ENCODE results near the gene TMEM106C.

Gene TMEM106C

DNA sequence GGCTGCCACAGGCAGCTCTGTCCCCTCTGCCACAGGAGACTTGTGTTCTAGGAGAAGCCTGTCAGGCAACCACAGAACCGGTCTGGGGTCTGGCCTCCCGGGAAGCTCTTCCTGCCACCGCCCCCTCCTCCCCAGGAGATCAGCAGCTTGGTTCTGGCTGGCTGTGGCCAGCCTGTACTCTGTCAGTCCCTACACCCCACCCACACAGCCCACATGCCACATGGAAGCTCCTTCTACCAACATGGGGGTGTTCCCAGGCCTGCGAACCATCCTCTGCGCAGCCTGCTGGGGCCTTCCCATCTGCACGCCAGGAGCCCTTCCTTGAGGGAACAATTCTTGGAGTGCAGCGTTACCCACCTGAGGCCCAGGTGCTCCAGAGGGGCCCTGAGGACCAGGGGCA, 16.8 kb downstream of the TMEM106C start:
- DNase-seq = no peak

DNA sequence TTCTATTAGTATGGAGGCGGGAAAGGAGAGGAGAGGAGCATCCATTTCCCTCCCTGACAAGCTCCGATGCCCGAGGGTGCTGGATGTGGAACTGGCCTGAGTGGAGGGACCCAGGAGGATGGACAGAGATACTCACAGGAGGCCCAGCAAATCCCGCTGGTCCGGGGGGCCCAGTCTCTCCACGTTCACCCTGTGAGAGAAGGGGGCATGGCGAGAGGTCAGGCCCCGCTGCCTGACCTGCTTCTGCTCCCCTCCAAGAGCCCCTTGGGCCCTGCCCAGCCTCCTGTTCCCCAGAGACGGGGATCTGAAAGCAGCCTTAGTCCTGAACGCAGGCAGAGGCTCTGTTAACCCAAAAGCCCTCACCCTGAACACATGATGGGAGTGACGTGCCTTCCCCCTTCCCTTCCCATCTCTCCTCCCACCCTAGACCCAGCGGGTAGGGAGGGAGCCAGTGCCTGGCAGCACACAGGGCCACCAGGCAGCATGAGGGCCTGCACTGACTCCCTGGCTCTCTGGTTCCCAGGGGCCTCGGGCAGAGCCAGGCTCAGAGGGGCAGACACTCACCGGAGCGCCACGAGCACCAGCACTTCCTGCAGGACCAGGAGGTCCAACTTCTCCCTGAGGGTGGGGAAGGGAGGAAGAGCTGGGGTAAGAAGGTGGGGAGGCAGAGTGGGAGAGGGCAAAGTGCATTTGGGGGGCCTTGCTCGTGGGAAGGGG, 17.5 kb downstream of the TMEM106C start:
- DNase-seq = no peak

GRCh38 chr12:47981496-47982260, 18.3 kb downstream of the TMEM106C start:
- DNase-seq = no peak

GRCh38 chr12:47982311-47982710, 18.9 kb downstream of the TMEM106C start:
- no peak for DNase-seq

DNA sequence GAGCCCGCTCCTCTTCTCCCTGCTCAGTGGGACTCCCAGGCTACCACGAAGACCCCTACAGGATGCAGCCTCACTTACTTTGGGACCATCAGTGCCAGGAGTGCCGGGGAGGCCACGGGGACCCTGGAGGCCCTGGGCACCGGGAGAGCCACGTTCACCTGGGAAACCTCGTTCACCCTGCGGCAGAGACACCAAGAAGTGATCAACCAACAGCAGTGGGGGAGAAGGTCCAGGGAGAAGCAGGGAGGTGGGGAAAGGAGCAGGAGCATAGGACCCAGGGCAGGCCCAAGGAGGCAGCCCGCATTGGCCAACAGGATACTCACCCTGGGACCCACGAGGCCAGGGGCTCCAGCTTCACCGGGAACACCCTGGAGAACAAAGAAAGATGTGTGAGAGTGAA, 19.4 kb downstream of the TMEM106C start:
- no peak for DNase-seq

GRCh38 chr12:47983541-47984115, 20.2 kb downstream of the TMEM106C start:
- DNase-seq = no peak

DNA sequence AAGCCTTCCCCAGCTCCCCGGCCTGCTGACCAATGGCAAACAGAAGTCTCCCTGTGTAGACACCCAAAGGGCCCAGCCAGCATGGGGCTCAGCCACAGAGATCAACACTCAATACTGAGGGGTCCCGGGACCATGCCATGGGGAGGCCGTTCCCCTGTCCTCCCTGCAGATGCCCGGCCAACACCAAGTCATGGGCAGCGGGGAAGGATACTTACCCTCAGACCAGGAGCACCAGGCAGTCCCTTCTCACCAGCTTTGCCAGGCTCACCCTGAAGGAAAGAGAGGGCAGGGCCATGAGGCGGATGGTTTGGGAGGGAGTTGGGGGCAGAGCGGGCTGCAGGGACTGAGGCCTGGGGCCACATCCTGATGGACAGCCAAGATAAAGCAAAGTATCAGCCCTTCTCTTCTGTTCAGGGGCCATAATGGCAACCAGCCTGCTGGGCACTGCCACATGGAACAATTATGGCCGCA, 21.0 kb downstream of the TMEM106C start:
- no peak for DNase-seq

GRCh38 chr12:47985596-47986290, 22.3 kb downstream of the TMEM106C start:
- no peak for DNase-seq

- DNase-seq = no peak
These were observed 22.9 kb downstream of the TMEM106C start for GRCh38 chr12:47986291-47986660.

GRCh38 chr12:47986832-47987231, 23.4 kb downstream of the TMEM106C start:
- no peak for DNase-seq

DNA sequence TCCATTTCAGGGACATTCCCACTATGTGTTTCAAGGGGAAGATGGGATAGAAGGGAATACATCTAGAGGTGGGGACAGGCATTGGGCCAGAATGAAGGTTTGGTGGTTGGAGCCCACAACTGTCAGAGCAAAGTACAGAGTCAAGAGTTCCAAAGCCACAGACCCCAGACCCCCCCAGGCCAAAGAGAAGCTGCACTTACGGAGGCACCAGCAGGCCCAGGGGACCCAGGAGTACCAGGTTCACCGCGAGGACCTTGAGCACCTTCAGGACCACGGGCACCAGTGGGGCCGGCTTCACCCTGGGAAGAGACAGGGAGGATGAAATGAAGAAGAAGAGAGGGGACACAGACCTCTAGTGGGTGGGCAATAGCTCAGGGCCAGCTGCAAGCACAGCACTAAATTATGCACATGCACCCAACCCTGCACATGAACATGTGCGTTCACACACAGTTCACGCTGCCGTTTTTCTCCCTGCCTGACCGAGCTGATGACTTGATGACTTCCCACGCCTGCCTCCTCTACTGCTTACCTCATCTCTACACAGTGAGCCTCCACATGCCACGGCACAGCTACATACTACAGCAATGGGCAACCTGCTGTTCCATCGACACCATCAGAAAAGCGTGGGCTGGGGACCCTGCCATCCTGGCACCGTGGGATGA, 24.1 kb downstream of the TMEM106C start:
- DNase-seq = no peak

- DNase-seq = no peak
These were observed 25.0 kb downstream of the TMEM106C start for GRCh38 chr12:47988073-47989022.

DNA sequence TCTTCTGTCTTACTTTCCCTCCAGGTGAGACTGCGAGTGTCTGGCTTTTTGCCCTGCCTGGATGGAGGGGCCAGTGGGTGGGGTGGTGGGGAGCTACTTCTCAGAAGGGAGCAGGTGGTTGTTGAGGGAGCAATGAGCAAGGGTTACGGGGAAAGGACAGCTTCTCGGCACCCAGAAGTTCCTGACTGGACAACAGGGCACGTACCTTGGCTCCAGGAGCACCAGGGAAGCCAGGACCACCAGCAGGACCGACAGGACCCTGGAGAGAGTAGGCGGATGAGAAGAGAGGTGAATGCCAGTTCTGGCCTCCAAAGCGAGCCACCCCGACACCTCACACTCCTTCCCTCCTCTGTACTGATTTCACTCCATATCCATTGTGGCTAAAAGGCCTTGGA, 25.6 kb downstream of the TMEM106C start:
- DNase-seq = no peak

GRCh38 chr12:47989666-47990065, 26.3 kb downstream of the TMEM106C start:
- DNase-seq = no peak

DNA sequence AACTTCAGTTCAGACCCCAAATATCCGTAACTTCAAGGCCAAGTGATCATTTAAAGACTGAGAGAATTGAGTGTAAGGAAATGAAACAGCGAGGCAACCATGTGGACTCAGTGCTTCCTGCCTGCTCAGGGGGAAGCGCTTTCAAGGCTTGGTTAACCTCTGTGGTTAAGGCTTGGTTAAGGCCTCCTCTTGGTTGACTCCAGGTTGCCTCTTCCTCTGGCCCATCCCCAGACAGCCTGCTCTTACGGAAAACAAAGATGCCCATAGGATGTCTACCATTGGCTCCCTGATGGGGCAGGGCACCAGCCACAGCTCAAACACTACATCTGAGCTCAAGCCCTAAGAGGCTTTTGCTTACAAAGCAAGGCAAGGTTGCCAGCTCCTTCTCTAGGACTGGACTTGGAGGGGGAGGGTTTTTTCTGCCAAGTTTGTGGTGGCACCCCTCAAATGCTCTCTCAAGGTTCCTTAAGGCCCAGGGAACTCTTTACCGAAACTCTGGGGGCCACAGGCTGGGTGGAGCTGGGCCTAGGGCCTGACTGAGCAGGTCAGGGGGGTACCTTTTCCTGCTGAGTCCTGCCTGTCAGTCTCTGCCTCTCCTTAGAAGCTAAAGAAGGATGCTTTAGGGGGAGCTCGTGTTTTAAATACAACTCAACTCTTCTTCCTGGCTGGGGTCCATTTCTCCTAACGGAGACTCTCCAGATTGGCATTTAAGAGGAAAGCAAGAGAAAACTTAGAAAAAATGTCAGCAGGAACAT, 27.1 kb downstream of the TMEM106C start:
- DNase-seq = peak; percentile 31 to 47

- no peak for DNase-seq
These were observed 28.0 kb downstream of the TMEM106C start for GRCh38 chr12:47991106-47992061.

DNA sequence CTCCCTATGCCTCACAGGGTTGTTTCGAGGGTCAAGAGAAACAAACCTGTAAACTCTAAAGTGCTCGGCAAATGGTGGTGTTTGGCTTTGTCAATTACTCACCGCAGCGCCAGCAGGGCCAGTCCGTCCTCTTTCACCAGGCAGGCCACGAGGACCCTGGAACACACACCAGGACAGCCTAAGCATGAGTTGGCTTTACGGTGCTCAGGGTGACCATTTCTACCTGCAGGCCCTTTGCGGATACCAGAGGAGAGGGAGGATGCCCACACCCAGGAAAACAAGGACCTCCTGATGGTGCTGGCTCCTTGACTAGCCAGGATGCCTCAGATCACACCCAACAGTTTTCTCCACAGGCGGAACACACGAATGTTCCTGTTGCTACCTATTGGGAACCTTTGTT, 29.4 kb downstream of the TMEM106C start:
- DNase-seq = no peak

DNA sequence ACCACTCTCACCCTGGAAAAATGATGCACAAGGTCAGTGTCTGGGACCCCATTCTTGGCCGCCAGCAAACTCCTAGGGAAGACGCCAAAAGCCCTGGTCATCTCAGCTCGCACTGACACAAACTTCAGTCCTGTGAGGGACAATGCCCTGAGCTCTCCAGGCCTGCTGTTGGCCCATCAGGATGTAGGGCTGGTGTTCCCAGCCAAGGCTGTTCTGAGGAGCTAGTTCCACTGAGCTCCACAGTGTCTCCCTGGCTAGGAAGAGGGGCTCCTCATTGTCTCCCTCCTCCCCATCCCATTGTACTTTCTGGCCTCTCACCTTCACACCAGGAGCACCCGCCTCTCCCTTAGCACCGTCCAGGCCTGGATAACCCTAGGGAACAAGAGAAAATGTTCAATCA, 30.1 kb downstream of the TMEM106C start:
- no peak for DNase-seq

- no peak for DNase-seq
These were observed 32.6 kb downstream of the TMEM106C start for GRCh38 chr12:47995981-47996401.

DNA sequence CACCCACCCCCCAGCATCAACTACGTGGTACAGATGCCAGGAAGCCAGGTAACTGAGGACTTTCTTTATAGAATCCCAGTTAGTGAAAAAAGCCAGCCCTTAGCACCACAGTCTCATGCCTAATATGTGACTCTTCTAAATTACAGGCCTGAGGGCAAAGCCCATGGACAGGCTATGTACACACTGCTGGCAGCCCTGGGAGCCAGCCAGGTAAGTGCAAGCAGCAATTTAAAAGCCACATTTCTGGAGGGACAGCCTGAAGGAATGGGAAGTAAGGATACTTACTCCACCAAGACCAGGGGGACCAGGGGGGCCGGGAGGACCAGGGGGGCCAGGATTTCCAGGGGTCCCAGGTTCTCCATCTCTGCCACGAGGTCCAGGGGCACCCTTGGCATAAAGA, 33.9 kb downstream of the TMEM106C start:
- DNase-seq = no peak
